ENCODE results near the gene MGAT5. TPM values are rescaled to one million over a fixed set of nuclear protein-coding genes. Genes with fewer than 3 reads are reported as not detected.

MGAT5 gene
- total RNA-seq, 1 donor from 2014 or later = 36.8 TPM

- no peak for DNase-seq (ENCODE audit: low read depth, low spot score)
- Mint-ChIP-seq H3K4me3 (no peak overlapping the region), H3K27me3 (ENCODE audit: low read depth) (no peaks in the 10 kb centered on the region), H3K4me1 (no peaks in the 10 kb centered on the region), H3K27ac (ENCODE audit: unreplicated experiment) (peak overlapping the region; percentile 43), H3K9me3 (peaks cover 8% of the 10 kb centered on the region), H3K36me3 (ENCODE audit: low read depth) (peaks cover 10% of the 10 kb centered on the region)
- TF ChIP-seq CTCF (conservative IDR thresholded peaks at IDR 0.05) = no peak
Measured at GRCh38 chr2:134218414-134218813, 35.5 kb upstream of the MGAT5 start.

GRCh38 chr2:134218930-134219658 lies 34.8 kb upstream of the MGAT5 start:
- peaks cover 10% of the 10 kb centered on the region for H3K36me3 Mint-ChIP-seq (ENCODE audit: low read depth)
- TF ChIP-seq CTCF (conservative IDR thresholded peaks at IDR 0.05) = no peak
- DNase-seq (ENCODE audit: low read depth, low spot score) = no peak
- H3K27me3 Mint-ChIP-seq (ENCODE audit: low read depth) = no peaks in the 10 kb centered on the region
- H3K4me1 Mint-ChIP-seq = no peaks in the 10 kb centered on the region
- no peak overlapping the region for H3K4me3 Mint-ChIP-seq
- no peak overlapping the region for H3K27ac Mint-ChIP-seq (ENCODE audit: unreplicated experiment)
- H3K9me3 Mint-ChIP-seq = peaks cover 8% of the 10 kb centered on the region

- H3K9me3 Mint-ChIP-seq = no peaks in the 10 kb centered on the region
Measured at GRCh38 chr2:134220344-134220974, 33.4 kb upstream of the MGAT5 start.

GRCh38 chr2:134224005-134224404 lies 29.9 kb upstream of the MGAT5 start:
- Mint-ChIP-seq H3K4me3 (no peak overlapping the region), H3K27ac (ENCODE audit: unreplicated experiment) (no peak overlapping the region), H3K27me3 (ENCODE audit: low read depth) (no peaks in the 10 kb centered on the region), H3K9me3 (peaks cover 11% of the 10 kb centered on the region), H3K36me3 (ENCODE audit: low read depth) (peaks cover 13% of the 10 kb centered on the region), H3K4me1 (no peaks in the 10 kb centered on the region)
- no peak for DNase-seq (ENCODE audit: low read depth, low spot score)
- no peak for TF ChIP-seq CTCF (conservative IDR thresholded peaks at IDR 0.05)

More at GRCh38 chr2:134220344-134220974, 33.4 kb upstream of the MGAT5 start:
- Mint-ChIP-seq H3K27me3 (ENCODE audit: low read depth) (no peaks in the 10 kb centered on the region), H3K4me1 (no peaks in the 10 kb centered on the region), H3K27ac (ENCODE audit: unreplicated experiment) (no peak overlapping the region), H3K36me3 (ENCODE audit: low read depth) (peaks cover 3% of the 10 kb centered on the region), H3K4me3 (no peak overlapping the region)
- DNase-seq (ENCODE audit: low read depth, low spot score) = no peak
- no peak for TF ChIP-seq CTCF (conservative IDR thresholded peaks at IDR 0.05)

- Mint-ChIP-seq H3K4me1 (no peaks in the 10 kb centered on the region), H3K27ac (ENCODE audit: unreplicated experiment) (no peak overlapping the region)
- no peak for TF ChIP-seq CTCF (conservative IDR thresholded peaks at IDR 0.05)
Measured at GRCh38 chr2:134225173-134225572, 28.7 kb upstream of the MGAT5 start.

More at GRCh38 chr2:134225173-134225572, 28.7 kb upstream of the MGAT5 start:
- no peak for DNase-seq (ENCODE audit: low read depth, low spot score)
- Mint-ChIP-seq H3K4me3 (no peak overlapping the region), H3K27me3 (ENCODE audit: low read depth) (no peaks in the 10 kb centered on the region), H3K9me3 (peaks cover 16% of the 10 kb centered on the region), H3K36me3 (ENCODE audit: low read depth) (peaks cover 18% of the 10 kb centered on the region)
